Pons (tissue), 1 donor: ENCODE measurements around the gene KSR2.

Experiments used
- DNase-seq: peaks from one replicate; pipeline ENCODE4 v3.0.0-alpha.2; 2016; ENCODE audit warnings: low spot score

KSR2 gene

GRCh38 chr12:117577122-117577657 lies 391.6 kb downstream of the KSR2 start:
- DNase-seq: no peak

DNA sequence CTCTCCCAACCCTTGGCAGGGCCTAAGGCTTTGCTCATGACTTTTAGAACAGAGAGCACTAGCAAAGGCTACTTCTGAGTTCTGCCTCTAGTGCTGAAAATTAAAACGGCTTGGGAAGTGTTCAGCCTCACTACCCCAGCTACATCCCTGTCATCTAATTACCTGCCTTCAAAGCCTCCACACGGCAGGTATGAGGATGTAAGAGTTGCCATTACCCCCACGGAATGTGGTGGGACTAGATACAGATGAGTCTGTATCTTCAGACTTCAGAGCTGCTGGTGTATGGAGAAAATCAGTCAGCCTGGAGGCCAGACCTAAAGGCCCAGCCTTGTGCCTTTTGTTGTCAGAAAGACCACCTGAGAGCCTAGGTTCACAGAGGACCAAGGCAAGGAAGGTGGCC lies 392.7 kb downstream of the KSR2 start:
- DNase-seq: no peak

GRCh38 chr12:117574655-117575054 lies 394.1 kb downstream of the KSR2 start:
- no peak for DNase-seq

DNA sequence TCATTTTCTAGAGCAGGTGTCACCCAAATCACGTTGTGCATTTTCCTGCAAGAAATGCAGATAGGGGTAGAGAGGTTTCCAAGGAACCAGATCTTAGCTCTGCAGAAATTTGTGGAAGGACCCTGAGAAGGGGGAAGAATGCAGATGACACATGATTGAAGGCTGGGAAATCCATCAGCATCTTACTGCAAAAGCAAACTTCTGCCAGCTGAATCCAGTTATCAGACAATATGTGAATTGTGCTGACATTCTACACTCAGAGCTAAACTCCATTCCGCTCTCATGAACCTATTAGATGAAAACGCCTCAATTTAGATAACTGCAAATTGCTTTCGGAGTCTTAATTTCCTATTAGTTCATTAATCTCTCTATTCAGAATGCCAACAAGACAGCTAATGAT lies 396.0 kb downstream of the KSR2 start:
- no peak for DNase-seq

- DNase-seq: no peak
These were observed 397.5 kb downstream of the KSR2 start for GRCh38 chr12:117571321-117571720.

DNA sequence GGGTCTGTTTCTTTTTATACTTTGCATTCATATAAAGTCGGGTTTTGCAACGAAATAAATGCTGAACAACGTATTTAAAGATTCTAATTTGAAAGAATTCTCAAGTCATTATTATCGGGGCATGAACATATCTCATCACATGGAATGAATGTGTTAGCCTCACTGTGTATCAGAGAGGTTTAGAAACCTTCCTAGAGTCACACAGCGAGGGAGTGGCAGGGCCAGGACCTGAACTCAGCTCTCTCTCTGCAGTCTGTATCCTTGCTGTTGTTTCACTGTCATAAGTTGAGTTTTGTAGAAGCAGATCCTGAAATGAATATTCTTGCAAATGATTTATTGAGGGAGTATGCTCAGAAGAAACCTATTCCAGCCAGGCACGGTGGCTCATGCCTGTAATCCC lies 398.2 kb downstream of the KSR2 start:
- DNase-seq: no peak

- DNase-seq: no peak
These were observed 401.1 kb downstream of the KSR2 start for GRCh38 chr12:117567644-117568216.

DNA sequence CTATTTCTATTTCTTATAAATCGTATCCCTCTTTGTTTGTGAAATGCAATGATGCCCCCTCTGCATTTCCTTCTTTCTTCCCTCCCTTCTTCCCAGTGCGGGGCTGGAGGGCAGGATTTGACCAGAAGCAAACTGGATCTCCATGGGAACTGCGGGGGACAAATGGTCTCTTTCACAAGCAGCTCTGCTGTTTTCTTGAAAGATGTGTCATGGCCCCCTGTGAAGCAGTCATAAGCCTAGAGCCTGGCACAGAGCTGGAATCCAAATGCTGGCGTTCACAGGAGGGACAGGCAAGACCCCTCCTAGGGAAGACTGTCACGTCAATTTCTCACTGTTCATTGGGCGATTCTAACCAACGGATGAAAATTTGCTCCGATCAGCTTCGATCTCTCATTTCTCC lies 403.9 kb downstream of the KSR2 start:
- DNase-seq: peak; percentile 19

DNA sequence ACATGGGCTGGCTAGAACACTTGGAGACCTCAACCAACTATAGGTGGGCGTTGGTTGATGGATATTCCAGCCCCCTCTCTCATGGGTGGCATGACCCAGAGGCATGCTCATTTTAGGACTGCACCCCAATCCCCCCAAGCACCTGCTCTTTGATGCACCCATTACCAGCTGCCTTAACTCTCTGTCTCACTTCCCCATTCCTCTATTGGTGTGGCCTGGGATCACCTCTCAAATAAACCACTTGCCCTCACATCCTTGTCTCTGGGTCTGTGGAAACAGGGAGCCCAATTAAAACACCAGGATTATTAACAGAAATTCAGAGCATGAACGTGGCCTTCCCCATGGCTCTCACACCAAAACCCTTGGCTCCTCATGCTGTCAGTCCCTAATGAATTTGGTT lies 405.1 kb downstream of the KSR2 start:
- no peak for DNase-seq

GRCh38 chr12:117563007-117563406 lies 405.8 kb downstream of the KSR2 start:
- no peak for DNase-seq

GRCh38 chr12:117561990-117562389 lies 406.8 kb downstream of the KSR2 start:
- no peak for DNase-seq

DNA sequence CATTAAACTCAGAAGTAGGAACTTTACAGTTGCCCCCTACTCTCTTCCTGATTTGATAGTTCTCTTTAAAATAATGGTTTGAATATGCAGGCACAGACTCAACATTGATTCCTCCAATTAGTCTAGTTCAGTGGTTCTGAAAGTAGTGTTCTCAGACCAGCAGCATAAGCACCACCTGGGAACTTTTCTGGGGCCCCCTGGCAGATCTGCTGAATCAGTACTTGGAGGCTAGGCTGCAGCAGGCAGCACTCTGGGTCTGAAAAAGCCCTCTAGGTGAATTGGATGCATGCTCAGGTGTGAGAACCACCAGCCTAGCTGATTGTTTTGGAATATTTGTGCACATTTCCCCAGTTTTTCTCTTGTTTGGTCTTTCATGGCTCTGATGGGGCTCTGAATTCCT lies 408.8 kb downstream of the KSR2 start:
- no peak for DNase-seq

DNA sequence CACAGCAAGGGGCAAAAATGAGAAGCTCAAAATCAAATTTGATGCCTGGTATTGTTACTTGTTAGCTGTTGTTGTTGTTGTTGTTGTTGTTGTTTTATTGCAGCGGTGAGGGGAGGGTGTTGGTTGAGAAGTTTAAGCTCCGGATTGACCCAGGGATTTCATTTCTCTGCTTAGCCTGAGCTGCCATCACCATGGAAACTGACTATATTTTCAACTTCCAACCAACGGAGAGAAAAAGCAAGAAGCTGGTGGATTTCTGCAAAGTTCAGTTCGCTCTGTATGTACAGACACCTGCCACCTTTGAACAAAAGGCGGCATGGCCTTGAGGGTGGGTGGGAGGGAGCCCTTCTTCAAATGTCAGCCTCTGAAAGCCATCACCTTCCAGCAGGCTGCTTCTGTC lies 412.9 kb downstream of the KSR2 start:
- DNase-seq: no peak

DNA sequence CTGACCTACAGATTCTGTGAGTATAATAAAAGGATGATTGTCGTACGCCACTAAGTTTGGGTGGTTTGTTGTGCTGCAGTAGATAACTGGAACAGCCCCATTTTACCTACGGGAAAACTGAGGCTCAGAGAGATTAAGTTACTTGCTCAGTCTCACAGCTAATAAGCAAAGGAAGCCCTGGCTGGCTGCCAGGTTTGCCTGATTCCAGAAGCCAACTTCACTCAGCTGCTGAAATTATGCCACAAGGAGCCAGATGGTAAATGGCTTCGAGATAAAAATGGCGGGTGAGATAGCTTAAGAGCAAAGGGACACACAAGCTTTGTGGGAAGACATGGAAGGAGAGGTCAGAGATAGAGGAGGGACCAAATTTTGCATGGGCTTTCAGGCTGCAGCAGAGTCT lies 415.8 kb downstream of the KSR2 start:
- DNase-seq: no peak

DNA sequence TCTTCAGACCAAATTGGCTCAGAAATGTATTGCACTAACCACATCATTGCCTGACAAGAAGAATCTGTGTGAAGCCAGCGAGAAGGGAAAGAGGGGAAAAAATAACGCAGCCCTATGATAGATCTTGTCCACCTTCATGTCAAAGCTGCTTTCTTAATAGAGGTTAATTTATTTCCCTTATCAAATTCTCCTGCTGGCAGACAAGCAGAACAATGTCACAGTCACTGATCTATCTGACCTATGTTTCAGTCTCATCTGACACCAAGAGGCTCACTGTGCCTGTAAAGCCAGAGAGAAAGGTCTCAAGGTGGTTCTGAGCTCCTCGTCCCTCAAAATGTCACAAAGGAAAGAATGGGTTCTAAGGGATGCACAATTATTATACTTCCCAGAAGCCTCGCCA lies 417.1 kb downstream of the KSR2 start:
- DNase-seq: no peak

GRCh38 chr12:117547209-117547608 lies 421.6 kb downstream of the KSR2 start:
- DNase-seq: no peak

DNA sequence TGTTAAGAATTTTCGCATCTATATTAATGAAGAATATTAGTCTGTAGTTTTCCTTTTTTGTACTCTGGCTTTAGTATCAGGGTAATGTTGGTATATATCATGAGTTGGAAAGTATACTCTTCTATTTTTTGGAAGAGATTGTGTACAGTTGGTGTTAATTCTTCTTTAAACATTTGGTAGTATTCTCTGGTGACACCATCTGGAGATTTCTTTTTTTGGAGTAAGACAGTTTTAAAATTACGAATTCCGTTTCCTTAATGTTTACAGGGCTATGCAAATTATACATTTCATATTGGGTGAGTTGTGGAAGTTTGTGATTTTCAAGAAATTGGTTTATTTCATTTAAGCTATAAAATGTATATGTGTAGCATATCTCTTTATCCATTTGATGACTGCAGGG lies 423.6 kb downstream of the KSR2 start:
- DNase-seq: no peak

- no peak for DNase-seq
These were observed 428.8 kb downstream of the KSR2 start for GRCh38 chr12:117540011-117540410.

- no peak for DNase-seq
These were observed 429.9 kb downstream of the KSR2 start for GRCh38 chr12:117538926-117539325.

- DNase-seq: no peak
These were observed 430.6 kb downstream of the KSR2 start for GRCh38 chr12:117538032-117538690.

DNA sequence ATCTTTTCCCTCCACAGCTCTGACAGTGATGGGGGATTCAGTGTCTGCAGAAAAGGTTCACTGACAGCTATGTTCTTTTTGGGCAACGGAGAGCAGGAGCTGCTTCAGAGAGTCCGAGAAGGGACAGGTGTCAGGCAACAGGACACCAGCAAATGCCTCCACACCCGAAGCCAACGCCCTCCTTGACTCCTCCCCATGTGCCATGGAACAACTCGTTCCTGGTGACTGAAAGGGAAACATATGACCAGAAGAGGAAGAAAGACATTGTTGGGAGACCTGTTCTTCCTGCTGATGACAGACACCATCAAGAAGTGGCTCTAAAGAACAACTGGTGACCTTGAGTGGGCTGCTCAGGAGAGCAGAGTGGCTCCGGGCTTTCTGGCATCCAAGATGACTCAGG lies 435.1 kb downstream of the KSR2 start:
- DNase-seq: no peak

DNA sequence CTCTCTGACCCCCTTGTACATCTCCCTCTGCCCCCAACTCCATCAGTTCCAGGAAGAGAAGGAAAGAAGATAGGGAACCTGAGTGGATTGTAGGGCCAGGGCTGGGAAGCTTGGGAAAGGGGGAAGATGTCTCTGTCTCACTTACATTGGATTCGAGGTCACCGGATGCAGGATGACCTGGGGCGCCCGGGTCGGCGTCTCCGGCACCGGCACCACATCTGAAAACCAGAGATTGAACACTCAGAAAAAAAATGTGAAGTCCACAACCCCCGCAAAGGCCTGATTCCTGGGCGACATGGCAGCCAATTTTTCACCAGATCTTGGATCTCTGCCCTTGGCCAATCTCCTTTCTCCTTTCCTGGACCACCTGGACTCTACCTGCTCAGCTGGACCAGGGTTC lies 438.0 kb downstream of the KSR2 start:
- DNase-seq: no peak

DNA sequence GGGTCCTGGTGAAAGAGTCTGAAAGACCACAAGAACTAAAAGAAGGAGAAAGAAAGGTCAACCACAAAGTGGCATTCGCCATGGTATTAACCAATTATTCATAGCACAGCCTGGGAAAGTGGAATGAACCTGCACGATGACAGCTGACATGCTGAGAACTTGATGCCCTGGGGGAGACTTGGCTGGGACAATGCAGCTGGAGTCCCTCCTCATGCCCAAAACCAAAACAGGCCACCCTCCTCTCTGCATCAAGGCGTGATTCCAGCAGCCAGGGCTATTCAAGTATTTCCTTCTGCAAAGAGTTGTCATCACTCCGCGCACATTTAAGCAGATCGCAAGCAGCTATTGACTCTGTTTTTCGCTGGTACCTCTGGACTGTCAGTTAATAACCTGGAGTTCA lies 440.3 kb downstream of the KSR2 start:
- DNase-seq: no peak

- DNase-seq: no peak
These were observed 441.3 kb downstream of the KSR2 start for GRCh38 chr12:117527479-117527855.
